Loucy (cell line): ENCODE measurements around the gene AGK.

Experiments
- H2AFZ ChIP-seq: fragments of 200-600 bp; sonication (generic); 2 replicates; pipeline ENCODE4 v1.6.0; 2016; ENCODE audit warnings: antibody characterized with exemption, mild to moderate bottlenecking, low read length, moderate library complexity
- H3F3A ChIP-seq: fragments of 200-600 bp; 2 replicates; pipeline ENCODE4 v1.6.0; 2016; ENCODE audit warnings: antibody characterized with exemption, low read depth, mild to moderate bottlenecking
- H3K27me3 ChIP-seq: fragments of 200-600 bp; sonication (generic); 2 replicates; pipeline ENCODE4 v1.6.1; 2014; ENCODE audit warnings: low read length, mild to moderate bottlenecking; ENCODE audit not compliant: insufficient read depth, poor library complexity, severe bottlenecking
- H3K36me3 ChIP-seq: fragments of 200-600 bp; sonication (generic); 2 replicates; pipeline ENCODE4 v1.6.1; 2016; ENCODE audit warnings: low read length; ENCODE audit not compliant: insufficient read depth
- H3K4me1 ChIP-seq: fragments of 200-600 bp; sonication (generic); 2 replicates; pipeline ENCODE4 v1.5.1; 2014; ENCODE audit warnings: low read length, mild to moderate bottlenecking; ENCODE audit not compliant: insufficient read depth, poor library complexity, severe bottlenecking
- H3K4me2 ChIP-seq: fragments of 200-600 bp; sonication (generic); 2 replicates; pipeline ENCODE4 v1.6.0; 2014; ENCODE audit warnings: antibody characterized with exemption, low read length, low read depth, mild to moderate bottlenecking; ENCODE audit not compliant: poor library complexity, severe bottlenecking
- H3K4me3 ChIP-seq: fragments of 200-600 bp; sonication (generic); 2 replicates; pipeline ENCODE4 v1.5.1; 2014; ENCODE audit warnings: low read length, mild to moderate bottlenecking, mixed read lengths; ENCODE audit not compliant: poor library complexity, severe bottlenecking
- H3K79me2 ChIP-seq: fragments of 200-600 bp; sonication (generic); 2 replicates; pipeline ENCODE4 v1.6.1; 2014; ENCODE audit warnings: low read length; ENCODE audit not compliant: insufficient read depth
- H3K9ac ChIP-seq: fragments of 200-600 bp; sonication (generic); 2 replicates; pipeline ENCODE4 v1.6.0; 2014; ENCODE audit warnings: mild to moderate bottlenecking, low read depth, low read length, moderate library complexity; ENCODE audit not compliant: poor library complexity, severe bottlenecking
- H3K9me2 ChIP-seq: fragments of 200-600 bp; sonication (generic); replicated peaks from 2 replicates; pipeline ENCODE4 v1.6.1; 2016; ENCODE audit warnings: low read depth, low read length, mixed read lengths
- H3K9me3 ChIP-seq: fragments of 200-600 bp; sonication (generic); 2 replicates; pipeline ENCODE4 v1.6.1; 2014; ENCODE audit warnings: mild to moderate bottlenecking, antibody characterized with exemption, low read length, low read depth; ENCODE audit not compliant: insufficient read depth
- H4K20me1 ChIP-seq: fragments of 200-600 bp; sonication (generic); 2 replicates; pipeline ENCODE4 v1.6.0; 2014; ENCODE audit warnings: antibody characterized with exemption, low read length, mild to moderate bottlenecking; ENCODE audit not compliant: insufficient read depth, poor library complexity, severe bottlenecking
- EZH2phosphoT487 ChIP-seq: fragments of 200-600 bp; IDR thresholded peaks from 2 replicates; pipeline ENCODE4 v1.6.1; 2018; ENCODE audit warnings: antibody characterized with exemption, mild to moderate bottlenecking, moderate library complexity, borderline replicate concordance
- TF ChIP-seq, protein P1 (sequence below): fragments of 200-600 bp; sonication (generic); conservative IDR thresholded peaks from 2 replicates; pipeline ENCODE4 v1.5.1; 2014; ENCODE audit warnings: mild to moderate bottlenecking, antibody characterized with exemption, low read length

The AGK gene

DNA sequence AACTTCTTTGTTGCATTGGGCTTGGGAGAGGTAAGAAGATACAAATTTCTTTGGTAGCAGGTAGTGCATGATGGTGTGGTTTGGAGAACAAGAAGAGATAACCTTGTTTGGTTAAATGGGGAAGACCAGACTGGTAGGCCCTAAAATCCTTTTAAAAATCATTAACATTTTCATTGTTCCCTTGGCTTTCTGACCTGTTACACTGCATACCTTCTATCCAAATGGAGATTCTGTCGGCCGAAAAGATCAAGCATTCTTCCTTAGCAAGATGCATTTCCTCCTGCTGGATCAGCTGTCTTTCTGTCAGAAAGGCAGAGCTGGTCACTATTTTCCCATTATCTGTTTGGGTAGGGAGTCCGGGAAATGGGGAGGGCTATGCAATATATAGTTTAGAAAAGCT is 33.7 kb downstream of the AGK start:
- Histone ChIP-seq H3K4me2 (no peak overlapping the region), H3K79me2 (no peaks in the 10 kb centered on the region), H3K4me3 (no peak overlapping the region), H3K9me3 (no peaks in the 10 kb centered on the region), H3K9ac (no peak overlapping the region), H4K20me1 (no peaks in the 10 kb centered on the region), H3K36me3 (no peaks in the 10 kb centered on the region; the same call in 1 of the 2 replicates), H3K4me1 (no peaks in the 10 kb centered on the region), H3K9me2 (no peaks in the 10 kb centered on the region), H3F3A (no peaks in the 10 kb centered on the region), H2AFZ (no peak overlapping the region), H3K27me3 (no peaks in the 10 kb centered on the region)
- TF ChIP-seq, protein P1, sequence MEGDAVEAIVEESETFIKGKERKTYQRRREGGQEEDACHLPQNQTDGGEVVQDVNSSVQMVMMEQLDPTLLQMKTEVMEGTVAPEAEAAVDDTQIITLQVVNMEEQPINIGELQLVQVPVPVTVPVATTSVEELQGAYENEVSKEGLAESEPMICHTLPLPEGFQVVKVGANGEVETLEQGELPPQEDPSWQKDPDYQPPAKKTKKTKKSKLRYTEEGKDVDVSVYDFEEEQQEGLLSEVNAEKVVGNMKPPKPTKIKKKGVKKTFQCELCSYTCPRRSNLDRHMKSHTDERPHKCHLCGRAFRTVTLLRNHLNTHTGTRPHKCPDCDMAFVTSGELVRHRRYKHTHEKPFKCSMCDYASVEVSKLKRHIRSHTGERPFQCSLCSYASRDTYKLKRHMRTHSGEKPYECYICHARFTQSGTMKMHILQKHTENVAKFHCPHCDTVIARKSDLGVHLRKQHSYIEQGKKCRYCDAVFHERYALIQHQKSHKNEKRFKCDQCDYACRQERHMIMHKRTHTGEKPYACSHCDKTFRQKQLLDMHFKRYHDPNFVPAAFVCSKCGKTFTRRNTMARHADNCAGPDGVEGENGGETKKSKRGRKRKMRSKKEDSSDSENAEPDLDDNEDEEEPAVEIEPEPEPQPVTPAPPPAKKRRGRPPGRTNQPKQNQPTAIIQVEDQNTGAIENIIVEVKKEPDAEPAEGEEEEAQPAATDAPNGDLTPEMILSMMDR: no peak
- TF ChIP-seq EZH2phosphoT487: no peak

DNA sequence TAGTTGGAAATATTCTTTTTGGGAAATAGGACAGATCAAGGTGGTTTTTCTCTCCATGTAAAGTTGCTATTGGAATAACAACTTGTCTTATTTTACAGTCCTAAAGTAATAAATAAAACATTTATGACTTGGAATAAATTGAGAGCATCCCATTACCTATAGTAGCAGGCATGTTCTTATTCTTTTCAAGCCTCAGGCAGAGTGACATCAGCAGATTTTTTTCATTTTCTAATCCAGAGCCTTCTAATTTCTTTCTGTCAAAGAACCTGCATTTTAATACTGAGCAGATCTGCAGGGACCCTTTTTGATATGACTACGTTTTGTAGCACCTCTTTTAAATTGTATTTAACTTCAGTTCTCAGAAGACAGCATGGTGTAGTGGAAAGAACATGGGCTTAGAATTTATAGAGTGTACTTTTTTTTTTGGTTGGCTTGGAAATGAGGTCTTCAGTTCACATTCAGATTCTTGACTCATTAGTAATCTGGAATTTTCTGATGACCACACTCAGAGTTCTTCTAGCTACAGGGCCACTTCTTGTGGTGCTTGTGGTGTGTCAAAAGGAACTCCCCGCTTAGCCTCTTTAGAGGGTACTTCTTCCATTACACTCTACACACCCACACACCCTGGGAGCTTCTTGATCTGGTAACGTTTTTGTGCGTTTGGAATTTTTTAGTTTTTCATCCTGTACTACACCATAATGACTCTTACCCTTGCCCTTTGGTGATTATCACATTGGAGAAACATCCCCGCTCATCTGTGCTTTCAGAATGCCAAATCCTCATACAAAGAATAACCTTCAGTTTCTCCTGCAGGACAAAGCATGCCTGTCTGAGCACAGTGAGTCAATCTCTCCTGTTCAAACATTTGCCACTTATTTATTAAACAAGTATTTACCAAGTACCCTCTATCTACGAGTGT is 34.6 kb downstream of the AGK start:
- Histone ChIP-seq H3K4me1 (no peaks in the 10 kb centered on the region), H3F3A (no peaks in the 10 kb centered on the region), H4K20me1 (no peaks in the 10 kb centered on the region), H3K9ac (no peak overlapping the region), H3K9me3 (no peaks in the 10 kb centered on the region), H3K4me3 (no peak overlapping the region), H3K79me2 (no peaks in the 10 kb centered on the region), H3K9me2 (no peaks in the 10 kb centered on the region), H3K27me3 (no peaks in the 10 kb centered on the region), H3K4me2 (no peak overlapping the region), H3K36me3 (no peaks in the 10 kb centered on the region; the same call in 1 of the 2 replicates), H2AFZ (no peak overlapping the region)
- TF ChIP-seq, protein P1: no peak
- no peak for TF ChIP-seq EZH2phosphoT487

DNA sequence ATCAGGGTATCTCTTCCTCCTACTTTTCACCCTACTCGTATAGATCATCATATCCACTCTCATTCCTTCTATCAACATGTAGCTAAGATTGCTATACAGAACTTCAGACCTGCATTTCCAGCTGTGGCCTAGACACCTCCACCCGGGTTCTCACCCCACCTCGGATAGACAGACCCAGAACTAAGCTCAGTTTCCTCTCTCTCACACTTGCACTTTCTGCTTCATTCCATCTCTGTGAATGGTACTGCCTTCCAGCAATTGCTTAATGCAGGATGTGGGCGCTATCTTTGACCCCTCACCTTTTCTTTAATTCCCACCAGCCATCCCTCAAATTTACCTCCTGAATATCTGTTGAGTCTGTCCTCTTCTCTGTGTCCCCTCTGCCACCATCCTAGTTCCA is 35.7 kb downstream of the AGK start:
- no peak overlapping the region for H3K4me2 ChIP-seq
- H3K79me2 ChIP-seq: no peaks in the 10 kb centered on the region
- no peaks in the 10 kb centered on the region for H3K27me3 ChIP-seq
- H3K9me3 ChIP-seq: no peaks in the 10 kb centered on the region
- H3K4me1 ChIP-seq: no peaks in the 10 kb centered on the region
- TF ChIP-seq EZH2phosphoT487: no peak
- TF ChIP-seq, protein P1: no peak
- no peaks in the 10 kb centered on the region for H3F3A ChIP-seq
- H3K9me2 ChIP-seq: no peaks in the 10 kb centered on the region
- no peaks in the 10 kb centered on the region for H4K20me1 ChIP-seq
- no peak overlapping the region for H3K9ac ChIP-seq
- H3K4me3 ChIP-seq: no peak overlapping the region
- no peaks in the 10 kb centered on the region; the same call in 1 of the 2 replicates for H3K36me3 ChIP-seq
- H2AFZ ChIP-seq: no peak overlapping the region
